GM18909 (cell line): ENCODE results near the gene FAM3C.

Experiments used
- ATAC-seq: cut with Tn5 transposase; IDR thresholded peaks from one replicate; pipeline ENCODE4 v1.9.1; 2021; ENCODE audit warnings: mild to moderate bottlenecking; ENCODE audit not compliant: unreplicated experiment, poor library complexity

Gene FAM3C

GRCh38 chr7:121411597-121411979 lies 15.5 kb upstream of the FAM3C start:
- ATAC-seq = no peak

GRCh38 chr7:121410829-121411596 lies 14.9 kb upstream of the FAM3C start:
- ATAC-seq = peak; percentile 67

DNA sequence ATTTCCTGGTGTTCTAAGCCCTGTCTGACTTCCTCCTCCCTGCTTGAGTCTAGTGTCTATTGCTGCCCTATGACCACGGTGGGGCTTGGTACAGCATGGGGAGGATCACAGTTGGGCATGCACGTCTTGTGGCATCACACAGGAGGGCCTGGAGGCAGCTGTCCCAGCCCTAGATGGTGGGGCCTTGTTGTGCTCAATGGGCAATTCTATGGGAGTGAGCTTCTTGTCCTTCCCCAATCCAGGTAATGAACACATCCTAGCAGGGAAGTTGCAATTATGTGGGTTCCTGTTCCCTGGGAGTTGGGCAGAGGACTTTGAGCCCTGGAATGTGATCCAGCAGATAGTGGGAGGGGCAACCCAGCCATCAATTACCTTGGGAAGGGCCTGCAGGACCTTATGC lies 10.8 kb upstream of the FAM3C start:
- no peak for ATAC-seq

DNA sequence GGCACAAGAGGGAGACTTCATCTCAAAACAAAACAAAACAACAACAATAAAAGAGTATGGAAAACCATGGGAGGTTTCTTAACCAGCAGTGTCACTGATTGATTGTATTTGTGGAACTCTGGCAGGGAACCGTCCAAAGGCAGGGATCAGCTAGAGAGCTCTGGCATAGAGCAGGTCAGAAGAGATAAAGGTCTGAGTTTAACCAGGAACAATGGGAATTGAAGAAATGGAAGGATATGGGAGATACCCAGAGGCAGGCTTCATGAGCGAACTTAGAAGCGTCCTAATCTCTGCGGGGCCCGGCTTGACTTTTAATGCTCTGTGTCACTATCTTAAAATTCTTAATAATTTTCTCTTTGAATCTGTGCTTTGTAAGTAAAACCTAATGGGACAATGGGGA lies 10.4 kb upstream of the FAM3C start:
- ATAC-seq = no peak

DNA sequence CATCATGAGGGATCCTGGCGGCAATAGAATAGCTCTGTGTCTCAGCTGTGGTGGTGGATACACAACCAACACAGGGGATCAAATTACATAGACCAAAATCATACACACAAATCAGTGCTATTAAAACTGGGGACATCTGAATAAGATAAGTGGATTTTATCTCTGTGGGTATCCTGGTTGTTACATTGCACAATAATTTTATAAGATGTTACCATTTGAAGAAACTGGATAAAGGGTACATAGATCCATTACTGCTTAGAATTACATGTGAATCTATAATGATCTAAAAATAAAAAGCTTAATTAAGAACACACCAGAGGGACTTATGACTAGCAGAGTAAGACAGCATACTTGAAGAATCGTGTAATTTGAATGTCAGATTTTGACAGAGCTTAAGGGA lies 8.2 kb upstream of the FAM3C start:
- ATAC-seq = no peak

DNA sequence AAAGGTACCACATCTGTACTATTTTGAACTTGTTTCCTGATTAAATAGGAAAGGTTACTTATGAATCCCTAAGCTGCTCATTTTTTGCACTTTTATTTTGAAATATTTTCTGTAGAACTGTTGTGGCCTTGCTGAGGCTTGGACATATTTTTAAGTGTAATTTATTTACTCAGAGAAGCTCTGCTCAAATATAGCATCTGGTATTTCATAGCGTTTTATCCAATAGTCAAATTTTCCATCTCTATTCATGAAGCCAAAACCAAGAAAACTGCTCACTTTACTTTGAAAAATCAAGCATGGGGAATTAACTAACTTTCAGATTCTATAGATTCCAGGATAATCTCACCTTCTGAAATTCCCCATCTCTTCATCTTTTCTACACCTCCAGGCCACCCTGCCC lies 6.6 kb upstream of the FAM3C start:
- no peak for ATAC-seq

- ATAC-seq = no peak
Observed at GRCh38 chr7:121401896-121402295, 5.8 kb upstream of the FAM3C start.

GRCh38 chr7:121398246-121398645 lies 2.1 kb upstream of the FAM3C start:
- ATAC-seq = no peak

- ATAC-seq = no peak
Observed at GRCh38 chr7:121397822-121398221, 1.7 kb upstream of the FAM3C start.

DNA sequence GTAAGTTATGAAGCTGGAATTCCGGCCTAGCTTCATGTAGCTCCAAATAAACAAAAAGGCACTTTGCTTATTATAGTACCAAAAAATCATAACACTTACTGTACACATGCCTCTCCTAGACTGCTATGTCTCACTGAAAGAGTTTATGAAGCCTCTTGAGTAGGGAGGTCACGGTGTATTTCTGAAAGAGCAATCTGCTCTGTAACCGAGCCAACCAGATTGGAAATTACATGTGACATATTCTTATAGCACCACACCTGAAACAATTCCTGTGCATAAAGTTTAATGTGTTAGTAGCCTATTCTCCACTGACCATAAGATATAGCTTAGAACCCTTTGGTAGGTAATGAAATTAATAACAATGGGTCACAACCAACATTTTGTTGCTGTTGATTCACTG lies 1.3 kb upstream of the FAM3C start:
- no peak for ATAC-seq

- peak; percentile 46 for ATAC-seq
Observed at GRCh38 chr7:121395494-121395960, 581 bp downstream of the FAM3C start.

DNA sequence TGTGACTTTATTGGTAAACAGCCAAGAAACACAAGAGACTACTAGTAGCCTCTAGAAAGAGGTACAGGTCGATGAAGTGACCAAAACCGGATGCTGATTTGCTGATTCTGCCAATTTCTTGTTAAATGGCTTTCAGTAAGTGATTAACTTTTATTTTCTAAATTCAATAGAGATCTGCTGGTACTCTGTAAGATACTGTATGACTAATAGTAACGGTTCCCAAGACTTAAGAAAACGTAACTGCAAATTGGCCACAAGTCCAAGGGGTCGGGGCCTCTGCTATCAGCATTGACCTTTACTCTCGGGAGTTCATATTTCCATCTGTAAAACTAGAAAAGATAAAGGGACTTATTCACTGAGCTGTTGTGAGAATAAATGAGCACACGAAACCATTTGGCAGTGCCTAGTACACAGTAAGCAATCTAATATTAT lies 1.4 kb downstream of the FAM3C start:
- ATAC-seq = peak; percentile 30

- no peak for ATAC-seq
Observed at GRCh38 chr7:121393005-121393366, 3.1 kb downstream of the FAM3C start.

GRCh38 chr7:121392277-121393004 lies 3.7 kb downstream of the FAM3C start:
- no peak for ATAC-seq

- no peak for ATAC-seq
Observed at GRCh38 chr7:121391686-121392085, 4.4 kb downstream of the FAM3C start.

- ATAC-seq = no peak
Observed at GRCh38 chr7:121390617-121391016, 5.5 kb downstream of the FAM3C start.

DNA sequence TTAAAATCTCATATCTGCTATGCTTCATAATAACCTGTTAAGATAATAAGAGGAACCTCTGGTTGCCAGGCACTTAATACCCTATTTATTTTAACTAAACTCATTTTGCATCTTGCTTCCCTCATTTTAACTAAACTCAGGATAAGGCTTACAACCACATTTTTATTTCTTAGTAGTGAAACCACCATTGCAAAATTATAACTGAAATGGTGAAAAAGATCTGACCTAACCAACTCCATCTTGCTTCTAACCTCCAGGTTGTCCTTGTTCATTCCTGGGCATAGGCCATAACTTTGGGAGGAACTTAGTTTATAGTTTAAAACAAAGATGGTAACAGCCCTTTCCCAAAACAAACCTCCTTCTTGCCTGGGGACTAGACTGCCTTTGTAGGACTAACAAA lies 6.0 kb downstream of the FAM3C start:
- ATAC-seq = no peak

DNA sequence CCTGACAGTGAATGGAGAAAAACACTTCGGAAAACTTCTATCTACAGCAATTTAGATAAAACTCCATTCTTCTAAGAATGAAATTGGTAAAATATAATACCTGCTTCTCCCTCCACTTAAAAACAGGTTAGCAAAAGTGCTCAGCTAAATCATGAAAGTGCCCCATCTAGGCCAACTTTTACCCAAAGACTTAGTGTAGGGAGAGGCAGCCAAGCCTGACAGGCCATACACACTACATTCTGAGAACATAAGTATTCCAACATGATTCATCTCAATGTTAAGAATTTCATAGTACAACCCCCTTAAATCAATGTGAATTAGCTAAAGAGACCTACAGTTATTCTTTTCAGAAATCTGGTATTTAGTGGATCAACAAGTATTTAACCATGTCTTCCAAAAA lies 7.2 kb downstream of the FAM3C start:
- no peak for ATAC-seq

- peak; percentile 98 for ATAC-seq
Observed at GRCh38 chr7:121385800-121386179, 10.3 kb downstream of the FAM3C start.

- no peak for ATAC-seq
Observed at GRCh38 chr7:121385056-121385799, 10.9 kb downstream of the FAM3C start.

DNA sequence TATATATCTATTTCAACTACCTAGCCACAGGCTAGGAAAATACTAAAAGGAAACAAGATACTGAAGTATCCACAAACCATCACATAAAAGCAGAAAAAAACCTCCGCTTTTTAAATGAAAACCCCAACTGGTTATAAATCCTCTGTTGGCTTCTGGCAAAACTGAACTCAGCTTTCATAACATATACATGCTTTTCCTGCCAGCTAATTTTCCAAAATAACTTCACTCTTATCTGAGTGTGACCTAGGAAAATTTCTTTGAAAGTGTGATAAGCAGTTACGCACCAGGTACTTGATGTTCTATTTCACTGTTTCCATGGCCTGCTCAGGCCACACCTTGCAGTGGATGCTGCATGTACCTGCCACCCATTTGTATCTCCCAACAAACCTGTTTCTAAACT lies 11.8 kb downstream of the FAM3C start:
- no peak for ATAC-seq
